Anterior cingulate cortex (tissue), 58 donors: ENCODE data around the gene CDR2.
"Not testable (repeated sequence)": the region's sequence is repeated elsewhere in the genome, so short reads cannot be mapped to it uniquely, and the experiment has no call there.

ENCODE experiments used
- DNase-seq, 58 donors: peaks; one replicate each; lab custom pipeline; 2025; lab: John Stamatoyannopoulos, UW

The CDR2 gene

GRCh38 chr16:22313876-22314470 is 60.4 kb downstream of the CDR2 start:
- DNase-seq: no peak

GRCh38 chr16:22312897-22313781 is 61.3 kb downstream of the CDR2 start:
- DNase-seq: no peak

- no peak for DNase-seq
These were observed 62.9 kb downstream of the CDR2 start for GRCh38 chr16:22311520-22311919.

GRCh38 chr16:22308824-22309520 is 65.4 kb downstream of the CDR2 start:
- DNase-seq: no peak

- DNase-seq: no peak
These were observed 66.6 kb downstream of the CDR2 start for GRCh38 chr16:22307838-22308237.

- DNase-seq: no peak
These were observed 67.6 kb downstream of the CDR2 start for GRCh38 chr16:22306788-22307187.

- no peak for DNase-seq
These were observed 70.0 kb downstream of the CDR2 start for GRCh38 chr16:22304411-22304810.

- DNase-seq: no peak
These were observed 71.5 kb downstream of the CDR2 start for GRCh38 chr16:22302776-22303363.

- not testable (repeated sequence) for DNase-seq
These were observed 73.0 kb downstream of the CDR2 start for GRCh38 chr16:22301423-22301822.

- DNase-seq: peak in 54 of 58 donors; percentile 1 to 85 (median 48)
These were observed 73.9 kb downstream of the CDR2 start for GRCh38 chr16:22300427-22301071.

GRCh38 chr16:22299036-22299435 is 75.4 kb downstream of the CDR2 start:
- DNase-seq: no peak

- DNase-seq: peak in 52 of 58 donors; percentile 2 to 84 (median 41)
These were observed 76.3 kb downstream of the CDR2 start for GRCh38 chr16:22297871-22298733.

- peak; percentile 73 to 99 (median 98) for DNase-seq
These were observed 77.1 kb downstream of the CDR2 start, which contains the start of gene POLR3E for GRCh38 chr16:22297114-22297870. TSS of gene POLR3E (plus strand) at chr16:22297409. CDS start at chr16:22302969, 5,560 bp downstream.

GRCh38 chr16:22296225-22297113 is 78.0 kb downstream of the CDR2 start:
- DNase-seq: peak in 1 of 58 donors; percentile 23
